WTC11 (cell line): ENCODE measurements around the gene SIGLEC1.
A peak's percentile ranks its signal among the peaks of the same experiment; 100 is the strongest.

ENCODE experiments used
- FOXJ3 ChIP-seq: sonication (generic); formaldehyde crosslinking; IDR thresholded peaks from 2 replicates; pipeline ENCODE4 v1.9.0; 2021; ENCODE audit warnings: missing genetic modification reagents, mild to moderate bottlenecking, borderline replicate concordance
- NR2C2 ChIP-seq: sonication (generic); formaldehyde crosslinking; IDR thresholded peaks from 2 replicates; pipeline ENCODE4 v1.8.0; 2022; ENCODE audit warnings: mild to moderate bottlenecking, missing genetic modification reagents
- NR3C1 ChIP-seq: sonication (generic); formaldehyde crosslinking; conservative IDR thresholded peaks from 2 replicates; pipeline ENCODE4 v1.8.1; 2023; ENCODE audit warnings: low read depth, mild to moderate bottlenecking, missing genetic modification reagents
- RORB ChIP-seq: fragments of 250-450 bp; sonication (Bioruptor Pico); IDR thresholded peaks from 2 replicates; pipeline ENCODE4 v1.9.0; 2021; ENCODE audit warnings: mild to moderate bottlenecking
- TCF7 ChIP-seq: sonication (generic); formaldehyde crosslinking; IDR thresholded peaks from 2 replicates; pipeline ENCODE4 v1.8.0; 2022; ENCODE audit warnings: mild to moderate bottlenecking, low read depth, missing genetic modification reagents, moderate library complexity
- TF ChIP-seq, protein P1 (sequence below): sonication (generic); formaldehyde crosslinking; IDR thresholded peaks from 2 replicates; pipeline ENCODE4 v1.8.1; 2022; ENCODE audit warnings: mild to moderate bottlenecking, missing genetic modification reagents, moderate library complexity, borderline replicate concordance
- TF ChIP-seq, protein P2 (sequence below): sonication (generic); formaldehyde crosslinking; IDR thresholded peaks from 2 replicates; pipeline ENCODE4 v1.8.1; 2023; ENCODE audit warnings: mild to moderate bottlenecking, missing genetic modification reagents
- TF ChIP-seq, protein P3 (sequence below): fragments of 200-600 bp; IDR thresholded peaks from 2 replicates; pipeline ENCODE4 v1.8.0; 2022; ENCODE audit warnings: antibody characterized with exemption
- TF ChIP-seq, protein P4 (sequence below): fragments of 250-450 bp; sonication (Bioruptor Pico); IDR thresholded peaks from 2 replicates; pipeline ENCODE4 v2.1.2; 2022; ENCODE audit warnings: mild to moderate bottlenecking, moderate library complexity

DNA sequence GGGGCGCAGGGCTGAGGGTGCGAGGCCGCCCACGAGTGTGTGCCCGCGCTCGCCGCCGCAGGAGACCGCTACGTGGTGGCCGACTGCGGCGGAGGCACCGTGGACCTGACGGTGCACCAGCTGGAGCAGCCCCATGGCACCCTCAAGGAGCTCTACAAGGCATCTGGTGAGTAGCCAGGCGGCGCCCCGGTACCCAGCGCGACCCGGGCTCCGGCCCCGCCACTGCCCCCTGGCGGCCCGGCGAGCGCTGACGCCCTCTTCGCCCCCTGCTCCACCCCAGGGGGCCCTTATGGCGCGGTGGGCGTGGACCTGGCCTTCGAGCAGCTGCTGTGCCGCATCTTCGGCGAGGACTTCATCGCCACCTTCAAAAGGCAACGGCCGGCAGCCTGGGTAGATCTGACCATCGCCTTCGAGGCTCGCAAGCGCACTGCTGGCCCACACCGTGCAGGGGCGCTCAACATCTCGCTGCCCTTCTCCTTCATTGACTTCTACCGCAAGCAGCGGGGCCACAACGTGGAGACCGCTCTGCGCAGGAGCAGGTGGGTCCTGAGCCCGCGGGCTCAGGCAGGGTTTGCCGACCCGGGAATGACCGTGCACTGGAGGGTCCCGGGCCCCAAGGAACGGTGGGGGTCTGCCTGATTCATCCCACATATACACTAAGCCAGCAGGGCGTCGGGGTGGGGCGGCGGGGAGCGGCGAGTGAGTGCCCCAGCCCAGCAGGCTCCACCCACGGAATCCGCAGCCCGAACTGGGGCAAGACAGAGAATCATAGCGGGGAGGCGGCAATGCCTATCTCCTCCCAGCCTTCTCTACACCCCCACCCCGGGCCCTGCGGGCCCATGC, 37.5 kb upstream of the SIGLEC1 start:
- TF ChIP-seq, protein P1, sequence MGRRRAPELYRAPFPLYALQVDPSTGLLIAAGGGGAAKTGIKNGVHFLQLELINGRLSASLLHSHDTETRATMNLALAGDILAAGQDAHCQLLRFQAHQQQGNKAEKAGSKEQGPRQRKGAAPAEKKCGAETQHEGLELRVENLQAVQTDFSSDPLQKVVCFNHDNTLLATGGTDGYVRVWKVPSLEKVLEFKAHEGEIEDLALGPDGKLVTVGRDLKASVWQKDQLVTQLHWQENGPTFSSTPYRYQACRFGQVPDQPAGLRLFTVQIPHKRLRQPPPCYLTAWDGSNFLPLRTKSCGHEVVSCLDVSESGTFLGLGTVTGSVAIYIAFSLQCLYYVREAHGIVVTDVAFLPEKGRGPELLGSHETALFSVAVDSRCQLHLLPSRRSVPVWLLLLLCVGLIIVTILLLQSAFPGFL: no peak
- TF ChIP-seq, protein P2, sequence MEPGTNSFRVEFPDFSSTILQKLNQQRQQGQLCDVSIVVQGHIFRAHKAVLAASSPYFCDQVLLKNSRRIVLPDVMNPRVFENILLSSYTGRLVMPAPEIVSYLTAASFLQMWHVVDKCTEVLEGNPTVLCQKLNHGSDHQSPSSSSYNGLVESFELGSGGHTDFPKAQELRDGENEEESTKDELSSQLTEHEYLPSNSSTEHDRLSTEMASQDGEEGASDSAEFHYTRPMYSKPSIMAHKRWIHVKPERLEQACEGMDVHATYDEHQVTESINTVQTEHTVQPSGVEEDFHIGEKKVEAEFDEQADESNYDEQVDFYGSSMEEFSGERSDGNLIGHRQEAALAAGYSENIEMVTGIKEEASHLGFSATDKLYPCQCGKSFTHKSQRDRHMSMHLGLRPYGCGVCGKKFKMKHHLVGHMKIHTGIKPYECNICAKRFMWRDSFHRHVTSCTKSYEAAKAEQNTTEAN (CRISPR knock-in tag): peak; percentile 80; the same call in 1 of the 2 replicates
- TF ChIP-seq, protein P3, sequence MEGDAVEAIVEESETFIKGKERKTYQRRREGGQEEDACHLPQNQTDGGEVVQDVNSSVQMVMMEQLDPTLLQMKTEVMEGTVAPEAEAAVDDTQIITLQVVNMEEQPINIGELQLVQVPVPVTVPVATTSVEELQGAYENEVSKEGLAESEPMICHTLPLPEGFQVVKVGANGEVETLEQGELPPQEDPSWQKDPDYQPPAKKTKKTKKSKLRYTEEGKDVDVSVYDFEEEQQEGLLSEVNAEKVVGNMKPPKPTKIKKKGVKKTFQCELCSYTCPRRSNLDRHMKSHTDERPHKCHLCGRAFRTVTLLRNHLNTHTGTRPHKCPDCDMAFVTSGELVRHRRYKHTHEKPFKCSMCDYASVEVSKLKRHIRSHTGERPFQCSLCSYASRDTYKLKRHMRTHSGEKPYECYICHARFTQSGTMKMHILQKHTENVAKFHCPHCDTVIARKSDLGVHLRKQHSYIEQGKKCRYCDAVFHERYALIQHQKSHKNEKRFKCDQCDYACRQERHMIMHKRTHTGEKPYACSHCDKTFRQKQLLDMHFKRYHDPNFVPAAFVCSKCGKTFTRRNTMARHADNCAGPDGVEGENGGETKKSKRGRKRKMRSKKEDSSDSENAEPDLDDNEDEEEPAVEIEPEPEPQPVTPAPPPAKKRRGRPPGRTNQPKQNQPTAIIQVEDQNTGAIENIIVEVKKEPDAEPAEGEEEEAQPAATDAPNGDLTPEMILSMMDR: peak; percentile 92
- TF ChIP-seq, protein P4, sequence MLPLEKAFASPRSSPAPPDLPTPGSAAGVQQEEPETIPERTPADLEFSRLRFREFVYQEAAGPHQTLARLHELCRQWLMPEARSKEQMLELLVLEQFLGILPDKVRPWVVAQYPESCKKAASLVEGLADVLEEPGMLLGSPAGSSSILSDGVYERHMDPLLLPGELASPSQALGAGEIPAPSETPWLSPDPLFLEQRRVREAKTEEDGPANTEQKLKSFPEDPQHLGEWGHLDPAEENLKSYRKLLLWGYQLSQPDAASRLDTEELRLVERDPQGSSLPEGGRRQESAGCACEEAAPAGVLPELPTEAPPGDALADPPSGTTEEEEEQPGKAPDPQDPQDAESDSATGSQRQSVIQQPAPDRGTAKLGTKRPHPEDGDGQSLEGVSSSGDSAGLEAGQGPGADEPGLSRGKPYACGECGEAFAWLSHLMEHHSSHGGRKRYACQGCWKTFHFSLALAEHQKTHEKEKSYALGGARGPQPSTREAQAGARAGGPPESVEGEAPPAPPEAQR (CRISPR knock-in tag): no peak
- TF ChIP-seq TCF7 (CRISPR knock-in tag) (no peak), NR2C2 (no peak), NR3C1 (CRISPR knock-in tag) (0 out of 2 replicates have a peak, but pooled peaks have one; percentile 22), RORB (CRISPR knock-in tag) (no peak), FOXJ3 (CRISPR knock-in tag) (no peak)
